ENCODE measurements around the gene IRF4.

IRF4 gene

DNA sequence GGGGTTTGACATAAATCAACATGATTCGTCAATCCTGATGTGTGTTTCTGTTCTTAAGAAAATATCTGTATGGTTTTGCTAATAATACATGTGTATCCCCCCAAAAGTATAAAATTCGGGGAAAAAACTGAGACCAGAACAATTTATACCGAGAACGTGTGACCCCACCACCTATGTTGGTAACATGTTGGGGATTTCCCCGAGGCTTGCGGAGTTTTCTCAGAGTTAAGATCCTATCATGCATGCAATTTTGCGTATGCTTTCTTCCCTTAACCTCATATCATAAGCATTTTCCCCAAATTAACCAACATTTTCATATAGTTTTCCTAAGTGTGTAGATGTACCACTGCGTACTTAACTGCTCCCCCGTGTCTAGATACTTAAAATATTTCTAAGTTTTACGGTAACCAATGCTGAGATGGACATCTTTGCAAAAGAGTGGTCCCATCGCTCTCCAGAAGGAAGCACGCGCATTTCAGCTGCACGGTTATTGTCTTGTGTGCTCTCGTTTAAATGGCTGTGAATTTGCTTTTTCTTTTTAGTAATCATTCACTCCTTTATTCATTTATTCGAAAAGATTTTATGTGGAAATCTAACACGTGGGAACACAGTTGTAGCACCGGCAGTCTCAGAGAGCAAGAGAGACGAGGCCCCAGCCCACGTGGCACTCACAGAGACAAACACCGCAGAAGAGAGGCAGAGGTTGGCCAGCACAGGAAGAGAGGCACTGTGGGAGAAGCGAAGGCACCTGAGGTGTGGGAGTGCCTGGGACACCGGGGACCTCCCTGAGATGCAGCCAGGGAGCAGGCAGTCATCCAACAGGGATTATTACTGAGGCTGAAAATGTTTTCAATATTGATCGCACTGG lies 13.2 kb upstream of the IRF4 start:
- no peak for DNase-seq
- Histone ChIP-seq H3K36me3 (replicated peaks; ENCODE audit: insufficient read depth, low read length) (no peaks in the 10 kb centered on the region), H3K4me3 (ENCODE audit: low read length) (no peak overlapping the region), H2AFZ (ENCODE audit: low read length) (no peak overlapping the region), H3K9me2 (replicated peaks; ENCODE audit: insufficient read depth, low read length) (no peaks in the 10 kb centered on the region), H3F3A (ENCODE audit: insufficient read depth, low read length) (no peaks in the 10 kb centered on the region), H3K27me3 (replicated peaks; ENCODE audit: insufficient read depth, low read length) (no peaks in the 10 kb centered on the region), H3K9me3 (replicated peaks; ENCODE audit: insufficient read depth, low read length) (no peaks in the 10 kb centered on the region), H3K27ac (ENCODE audit: low read length) (no peak overlapping the region), H3K4me2 (ENCODE audit: low read depth, low read length) (no peak overlapping the region), H4K20me1 (ENCODE audit: insufficient read depth, low read length) (no peaks in the 10 kb centered on the region), H3K79me2 (ENCODE audit: low read length) (no peaks in the 10 kb centered on the region), H3K9ac (ENCODE audit: low read length) (no peak overlapping the region), H3K4me1 (ENCODE audit: low read length) (peaks cover 12% of the 10 kb centered on the region)
- TF ChIP-seq, protein P1, sequence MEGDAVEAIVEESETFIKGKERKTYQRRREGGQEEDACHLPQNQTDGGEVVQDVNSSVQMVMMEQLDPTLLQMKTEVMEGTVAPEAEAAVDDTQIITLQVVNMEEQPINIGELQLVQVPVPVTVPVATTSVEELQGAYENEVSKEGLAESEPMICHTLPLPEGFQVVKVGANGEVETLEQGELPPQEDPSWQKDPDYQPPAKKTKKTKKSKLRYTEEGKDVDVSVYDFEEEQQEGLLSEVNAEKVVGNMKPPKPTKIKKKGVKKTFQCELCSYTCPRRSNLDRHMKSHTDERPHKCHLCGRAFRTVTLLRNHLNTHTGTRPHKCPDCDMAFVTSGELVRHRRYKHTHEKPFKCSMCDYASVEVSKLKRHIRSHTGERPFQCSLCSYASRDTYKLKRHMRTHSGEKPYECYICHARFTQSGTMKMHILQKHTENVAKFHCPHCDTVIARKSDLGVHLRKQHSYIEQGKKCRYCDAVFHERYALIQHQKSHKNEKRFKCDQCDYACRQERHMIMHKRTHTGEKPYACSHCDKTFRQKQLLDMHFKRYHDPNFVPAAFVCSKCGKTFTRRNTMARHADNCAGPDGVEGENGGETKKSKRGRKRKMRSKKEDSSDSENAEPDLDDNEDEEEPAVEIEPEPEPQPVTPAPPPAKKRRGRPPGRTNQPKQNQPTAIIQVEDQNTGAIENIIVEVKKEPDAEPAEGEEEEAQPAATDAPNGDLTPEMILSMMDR (IDR thresholded peaks at IDR 0.05; ENCODE audit: low read length): no peak
- TF ChIP-seq EZH2phosphoT487 (IDR thresholded peaks at IDR 0.05; ENCODE audit: low read length): no peak
- TF ChIP-seq EZH2 (optimal IDR thresholded peaks at IDR 0.05; ENCODE audit: low read depth, low read length): no peak

DNA sequence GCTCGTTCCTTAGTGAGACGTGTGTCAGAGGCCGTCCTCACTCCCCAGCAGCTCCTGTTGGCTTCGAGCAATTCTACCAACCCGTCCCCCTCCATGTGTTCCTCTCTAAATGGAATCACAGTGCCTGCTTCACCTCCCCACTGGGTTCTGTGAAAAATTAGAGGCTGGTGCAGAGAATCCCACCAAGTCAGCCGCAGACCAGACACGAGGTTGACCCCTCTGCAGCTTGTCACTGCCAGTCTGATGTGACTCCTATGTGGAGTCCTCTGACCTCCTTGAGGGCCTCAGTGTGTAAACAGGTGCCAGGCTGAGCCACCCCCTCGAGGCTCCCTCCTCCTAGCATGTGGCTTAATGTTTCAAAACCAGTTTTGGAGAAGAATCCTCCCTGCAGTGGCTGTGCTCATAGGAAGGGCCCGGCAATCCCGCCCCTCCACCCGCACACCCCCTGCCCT lies 12.6 kb upstream of the IRF4 start:
- Histone ChIP-seq H3K9me2 (replicated peaks; ENCODE audit: insufficient read depth, low read length) (no peaks in the 10 kb centered on the region), H3K27me3 (replicated peaks; ENCODE audit: insufficient read depth, low read length) (no peaks in the 10 kb centered on the region), H3K4me2 (ENCODE audit: low read depth, low read length) (no peak overlapping the region), H3K4me1 (ENCODE audit: low read length) (peaks cover 12% of the 10 kb centered on the region), H3K4me3 (ENCODE audit: low read length) (no peak overlapping the region), H3K9ac (ENCODE audit: low read length) (no peak overlapping the region), H3K9me3 (replicated peaks; ENCODE audit: insufficient read depth, low read length) (no peaks in the 10 kb centered on the region), H3K79me2 (ENCODE audit: low read length) (no peaks in the 10 kb centered on the region), H3K27ac (ENCODE audit: low read length) (no peak overlapping the region), H3K36me3 (replicated peaks; ENCODE audit: insufficient read depth, low read length) (no peaks in the 10 kb centered on the region), H3F3A (ENCODE audit: insufficient read depth, low read length) (no peaks in the 10 kb centered on the region), H2AFZ (ENCODE audit: low read length) (no peak overlapping the region), H4K20me1 (ENCODE audit: insufficient read depth, low read length) (no peaks in the 10 kb centered on the region)
- no peak for TF ChIP-seq EZH2 (optimal IDR thresholded peaks at IDR 0.05; ENCODE audit: low read depth, low read length)
- TF ChIP-seq EZH2phosphoT487 (IDR thresholded peaks at IDR 0.05; ENCODE audit: low read length): no peak
- TF ChIP-seq, protein P1 (IDR thresholded peaks at IDR 0.05; ENCODE audit: low read length): no peak
- DNase-seq: no peak

DNA sequence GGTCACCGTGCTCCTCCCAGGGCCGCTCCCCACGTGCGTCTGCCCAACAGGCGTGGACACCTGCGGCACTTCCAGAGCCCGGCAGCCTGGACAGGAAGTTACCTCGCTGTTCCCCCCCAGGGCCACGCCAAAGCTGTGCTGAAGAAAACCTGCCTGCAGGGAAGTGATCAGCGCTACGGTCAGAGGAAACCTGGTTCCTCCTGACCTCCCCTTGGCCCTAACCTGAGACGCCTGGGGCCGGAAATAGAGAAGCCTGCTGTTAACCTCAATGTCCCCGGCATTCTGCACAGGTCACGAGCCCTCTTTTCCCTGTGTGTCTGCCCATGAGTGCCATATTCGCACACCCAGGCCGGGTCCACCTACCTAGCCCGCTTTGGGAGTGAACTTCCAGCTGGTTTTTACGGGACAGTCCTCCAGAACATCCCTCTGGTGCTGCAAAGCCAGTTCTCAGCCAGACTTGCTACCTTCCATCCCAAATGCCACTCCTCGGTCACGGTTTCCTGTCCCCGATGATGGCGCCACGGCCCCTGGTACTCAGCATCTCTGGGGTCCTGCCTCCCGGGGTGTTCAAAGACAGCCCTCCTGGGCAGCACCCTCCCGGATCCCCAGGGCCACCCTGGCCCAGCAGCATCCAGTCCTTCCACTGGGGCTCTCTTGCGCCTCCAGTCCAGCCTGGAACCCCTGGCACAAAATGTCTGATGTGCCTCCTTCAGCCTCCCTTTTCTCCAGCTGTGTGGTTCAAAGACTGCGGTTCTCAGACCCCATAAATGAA lies 12.0 kb upstream of the IRF4 start:
- no peak for TF ChIP-seq EZH2 (optimal IDR thresholded peaks at IDR 0.05; ENCODE audit: low read depth, low read length)
- Histone ChIP-seq H4K20me1 (ENCODE audit: insufficient read depth, low read length) (no peaks in the 10 kb centered on the region), H3F3A (ENCODE audit: insufficient read depth, low read length) (no peaks in the 10 kb centered on the region), H3K27me3 (replicated peaks; ENCODE audit: insufficient read depth, low read length) (no peaks in the 10 kb centered on the region), H3K79me2 (ENCODE audit: low read length) (no peaks in the 10 kb centered on the region), H3K9me2 (replicated peaks; ENCODE audit: insufficient read depth, low read length) (no peaks in the 10 kb centered on the region), H3K36me3 (replicated peaks; ENCODE audit: insufficient read depth, low read length) (no peaks in the 10 kb centered on the region), H3K4me3 (ENCODE audit: low read length) (no peak overlapping the region), H3K9ac (ENCODE audit: low read length) (no peak overlapping the region), H3K9me3 (replicated peaks; ENCODE audit: insufficient read depth, low read length) (no peaks in the 10 kb centered on the region), H3K27ac (ENCODE audit: low read length) (no peak overlapping the region), H2AFZ (ENCODE audit: low read length) (no peak overlapping the region), H3K4me2 (ENCODE audit: low read depth, low read length) (no peak overlapping the region), H3K4me1 (ENCODE audit: low read length) (peaks cover 12% of the 10 kb centered on the region)
- no peak for DNase-seq

Measured in MM.1S (cell line).